HepG2 (cell line): Measurements from ENCODE around the gene RELL2. TPM values are rescaled to one million over a fixed set of nuclear protein-coding genes. Genes with fewer than 3 reads are reported as not detected.

Source experiments
- ELF3 ChIP-seq: IDR thresholded peaks from 2 replicates; pipeline ENCODE4 v1.6.1; 2016; ENCODE audit warnings: missing genetic modification reagents, missing compliant biosample characterization
- ETV5 ChIP-seq: IDR thresholded peaks from 2 replicates; pipeline ENCODE4 v1.6.1; 2018; ENCODE audit warnings: missing biosample characterization, missing genetic modification reagents, inconsistent platforms, borderline replicate concordance
- GLI4 ChIP-seq: sonication (generic); formaldehyde crosslinking; IDR thresholded peaks from 2 replicates; pipeline ENCODE4 v1.5.1; 2020; ENCODE audit warnings: missing genetic modification reagents, mild to moderate bottlenecking, moderate library complexity, borderline replicate concordance
- KMT2B ChIP-seq: IDR thresholded peaks from 2 replicates; pipeline ENCODE4 v1.6.1; 2016; ENCODE audit warnings: missing genetic modification reagents, missing compliant biosample characterization
- PRMT3 ChIP-seq: sonication (generic); formaldehyde crosslinking; IDR thresholded peaks from 2 replicates; pipeline ENCODE4 v1.8.1; 2022; ENCODE audit warnings: low read depth, mild to moderate bottlenecking, moderate library complexity, missing genetic modification reagents, borderline replicate concordance
- SALL1 ChIP-seq: sonication (generic); formaldehyde crosslinking; IDR thresholded peaks from 2 replicates; pipeline ENCODE4 v1.8.0; 2022; ENCODE audit warnings: mild to moderate bottlenecking, missing genetic modification reagents
- SAP130 ChIP-seq: IDR thresholded peaks from 2 replicates; pipeline ENCODE4 v1.6.1; 2016; ENCODE audit warnings: low read depth
- ZNF101 ChIP-seq: sonication (generic); formaldehyde crosslinking; IDR thresholded peaks from 2 replicates; pipeline ENCODE4 v1.4.0; 2020; ENCODE audit warnings: mild to moderate bottlenecking, low read depth, missing genetic modification reagents, borderline replicate concordance
- polyA plus RNA-seq, 8 experiments: library from polyadenylated mRNA; depleted of rRNA in 3 of 8; stranded (reverse) in 7 of 8; unstranded in 1 of 8; fragments of >200 nt; fragmentation: Illumina TruSeq in 4 of 8; extraction: Trizol in 4 of 8; gene quantifications; 2 replicates each; pipeline versions ENCODE4 v1.2.1 to v1.2.3, GENCODE V29; 2011 to 2016; ENCODE audit warnings: low read depth in 4 of 8, missing spikeins in 1 of 8, mixed read lengths in 1 of 8; ENCODE audit not compliant: insufficient read depth in 1 of 8
- total RNA-seq, 5 experiments: library from RNA; depleted of rRNA; stranded (reverse); fragments of >200 nt; fragmentation: Illumina TruSeq; extraction: Trizol; gene quantifications; 2 replicates each; pipeline ENCODE4 v1.2.3, GENCODE V29; 2016; ENCODE audit warnings: low read depth in 1 of 5
- TF ChIP-seq, protein P1 (sequence below): sonication (generic); formaldehyde crosslinking; IDR thresholded peaks from 2 replicates; pipeline ENCODE4 v1.5.1; 2020; ENCODE audit warnings: mild to moderate bottlenecking, missing genetic modification reagents, borderline replicate concordance
- TF ChIP-seq, protein P2 (sequence below): sonication (generic); formaldehyde crosslinking; IDR thresholded peaks from 2 replicates; pipeline ENCODE4 v1.8.0; 2022; ENCODE audit warnings: mild to moderate bottlenecking, missing genetic modification reagents, moderate library complexity
- TF ChIP-seq, protein P3 (sequence below): sonication (generic); formaldehyde crosslinking; IDR thresholded peaks from 2 replicates; pipeline ENCODE4 v1.5.0; 2020; ENCODE audit warnings: mild to moderate bottlenecking, missing genetic modification reagents, borderline replicate concordance
- TF ChIP-seq, protein P4 (sequence below): sonication (generic); formaldehyde crosslinking; IDR thresholded peaks from 2 replicates; pipeline ENCODE4 v1.4.0; 2020; ENCODE audit warnings: missing genetic modification reagents, borderline replicate concordance

Gene RELL2
- total and polyA plus RNA-seq, 2 of the 13 experiments (the other 11 are each of a cell fraction or from before 2014, with no cell fraction given), result 6.4 to 8.3 TPM

DNA sequence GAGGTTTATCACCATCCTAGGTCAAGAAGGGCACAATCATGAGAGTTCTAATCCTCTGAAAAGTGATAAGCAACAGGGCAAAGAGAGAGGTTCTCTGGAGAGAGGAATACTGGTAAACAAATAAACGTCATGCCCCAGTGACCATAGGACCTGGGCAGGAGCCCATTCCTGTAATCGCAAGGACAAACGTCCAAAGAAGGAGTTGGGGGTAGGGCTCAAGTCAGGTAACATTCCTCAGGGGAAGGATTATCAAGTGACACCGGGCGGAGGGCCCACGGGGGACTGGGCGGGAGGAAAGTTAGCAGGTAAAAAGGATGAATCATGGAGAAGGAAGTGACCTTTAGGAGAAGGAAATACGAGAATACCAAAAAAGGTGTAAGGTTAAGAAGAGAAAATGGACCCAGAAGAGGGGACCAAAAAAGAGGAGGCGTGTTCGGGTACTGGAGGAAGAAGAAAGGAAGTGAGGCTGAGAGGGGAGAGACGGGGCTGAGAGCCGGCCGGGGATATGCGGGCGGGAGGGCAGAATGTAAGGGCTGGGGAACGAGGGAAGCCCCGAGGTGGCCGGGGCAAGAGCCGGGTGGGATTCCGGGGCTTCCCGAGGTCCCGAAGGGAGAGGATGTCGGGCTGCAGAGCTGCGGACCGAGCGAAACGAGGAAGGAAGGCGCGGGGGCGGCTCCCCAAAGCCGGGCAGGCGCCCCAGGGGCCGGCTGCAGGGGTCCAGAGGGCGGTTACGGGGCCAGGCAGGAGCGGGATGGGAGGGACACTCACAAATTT, 18.6 kb upstream of the RELL2 start (continued):
- TF ChIP-seq, protein P1, sequence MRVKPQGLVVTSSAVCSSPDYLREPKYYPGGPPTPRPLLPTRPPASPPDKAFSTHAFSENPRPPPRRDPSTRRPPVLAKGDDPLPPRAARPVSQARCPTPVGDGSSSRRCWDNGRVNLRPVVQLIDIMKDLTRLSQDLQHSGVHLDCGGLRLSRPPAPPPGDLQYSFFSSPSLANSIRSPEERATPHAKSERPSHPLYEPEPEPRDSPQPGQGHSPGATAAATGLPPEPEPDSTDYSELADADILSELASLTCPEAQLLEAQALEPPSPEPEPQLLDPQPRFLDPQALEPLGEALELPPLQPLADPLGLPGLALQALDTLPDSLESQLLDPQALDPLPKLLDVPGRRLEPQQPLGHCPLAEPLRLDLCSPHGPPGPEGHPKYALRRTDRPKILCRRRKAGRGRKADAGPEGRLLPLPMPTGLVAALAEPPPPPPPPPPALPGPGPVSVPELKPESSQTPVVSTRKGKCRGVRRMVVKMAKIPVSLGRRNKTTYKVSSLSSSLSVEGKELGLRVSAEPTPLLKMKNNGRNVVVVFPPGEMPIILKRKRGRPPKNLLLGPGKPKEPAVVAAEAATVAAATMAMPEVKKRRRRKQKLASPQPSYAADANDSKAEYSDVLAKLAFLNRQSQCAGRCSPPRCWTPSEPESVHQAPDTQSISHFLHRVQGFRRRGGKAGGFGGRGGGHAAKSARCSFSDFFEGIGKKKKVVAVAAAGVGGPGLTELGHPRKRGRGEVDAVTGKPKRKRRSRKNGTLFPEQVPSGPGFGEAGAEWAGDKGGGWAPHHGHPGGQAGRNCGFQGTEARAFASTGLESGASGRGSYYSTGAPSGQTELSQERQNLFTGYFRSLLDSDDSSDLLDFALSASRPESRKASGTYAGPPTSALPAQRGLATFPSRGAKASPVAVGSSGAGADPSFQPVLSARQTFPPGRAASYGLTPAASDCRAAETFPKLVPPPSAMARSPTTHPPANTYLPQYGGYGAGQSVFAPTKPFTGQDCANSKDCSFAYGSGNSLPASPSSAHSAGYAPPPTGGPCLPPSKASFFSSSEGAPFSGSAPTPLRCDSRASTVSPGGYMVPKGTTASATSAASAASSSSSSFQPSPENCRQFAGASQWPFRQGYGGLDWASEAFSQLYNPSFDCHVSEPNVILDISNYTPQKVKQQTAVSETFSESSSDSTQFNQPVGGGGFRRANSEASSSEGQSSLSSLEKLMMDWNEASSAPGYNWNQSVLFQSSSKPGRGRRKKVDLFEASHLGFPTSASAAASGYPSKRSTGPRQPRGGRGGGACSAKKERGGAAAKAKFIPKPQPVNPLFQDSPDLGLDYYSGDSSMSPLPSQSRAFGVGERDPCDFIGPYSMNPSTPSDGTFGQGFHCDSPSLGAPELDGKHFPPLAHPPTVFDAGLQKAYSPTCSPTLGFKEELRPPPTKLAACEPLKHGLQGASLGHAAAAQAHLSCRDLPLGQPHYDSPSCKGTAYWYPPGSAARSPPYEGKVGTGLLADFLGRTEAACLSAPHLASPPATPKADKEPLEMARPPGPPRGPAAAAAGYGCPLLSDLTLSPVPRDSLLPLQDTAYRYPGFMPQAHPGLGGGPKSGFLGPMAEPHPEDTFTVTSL (CRISPR knock-in tag), result peak; percentile 62; the same call in 1 of the 2 replicates
- TF ChIP-seq, protein P2, sequence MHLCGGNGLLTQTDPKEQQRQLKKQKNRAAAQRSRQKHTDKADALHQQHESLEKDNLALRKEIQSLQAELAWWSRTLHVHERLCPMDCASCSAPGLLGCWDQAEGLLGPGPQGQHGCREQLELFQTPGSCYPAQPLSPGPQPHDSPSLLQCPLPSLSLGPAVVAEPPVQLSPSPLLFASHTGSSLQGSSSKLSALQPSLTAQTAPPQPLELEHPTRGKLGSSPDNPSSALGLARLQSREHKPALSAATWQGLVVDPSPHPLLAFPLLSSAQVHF (CRISPR knock-in tag), result peak; percentile 31; the same call in 1 of the 2 replicates
- TF ChIP-seq KMT2B, result 0 out of 2 replicates have a peak, but pooled peaks have one; percentile 51
- peak; percentile 30; the same call in 1 of the 2 replicates for TF ChIP-seq ETV5
- no peak for TF ChIP-seq ELF3
- no peak for TF ChIP-seq GLI4 (CRISPR knock-in tag)
- TF ChIP-seq, protein P3, sequence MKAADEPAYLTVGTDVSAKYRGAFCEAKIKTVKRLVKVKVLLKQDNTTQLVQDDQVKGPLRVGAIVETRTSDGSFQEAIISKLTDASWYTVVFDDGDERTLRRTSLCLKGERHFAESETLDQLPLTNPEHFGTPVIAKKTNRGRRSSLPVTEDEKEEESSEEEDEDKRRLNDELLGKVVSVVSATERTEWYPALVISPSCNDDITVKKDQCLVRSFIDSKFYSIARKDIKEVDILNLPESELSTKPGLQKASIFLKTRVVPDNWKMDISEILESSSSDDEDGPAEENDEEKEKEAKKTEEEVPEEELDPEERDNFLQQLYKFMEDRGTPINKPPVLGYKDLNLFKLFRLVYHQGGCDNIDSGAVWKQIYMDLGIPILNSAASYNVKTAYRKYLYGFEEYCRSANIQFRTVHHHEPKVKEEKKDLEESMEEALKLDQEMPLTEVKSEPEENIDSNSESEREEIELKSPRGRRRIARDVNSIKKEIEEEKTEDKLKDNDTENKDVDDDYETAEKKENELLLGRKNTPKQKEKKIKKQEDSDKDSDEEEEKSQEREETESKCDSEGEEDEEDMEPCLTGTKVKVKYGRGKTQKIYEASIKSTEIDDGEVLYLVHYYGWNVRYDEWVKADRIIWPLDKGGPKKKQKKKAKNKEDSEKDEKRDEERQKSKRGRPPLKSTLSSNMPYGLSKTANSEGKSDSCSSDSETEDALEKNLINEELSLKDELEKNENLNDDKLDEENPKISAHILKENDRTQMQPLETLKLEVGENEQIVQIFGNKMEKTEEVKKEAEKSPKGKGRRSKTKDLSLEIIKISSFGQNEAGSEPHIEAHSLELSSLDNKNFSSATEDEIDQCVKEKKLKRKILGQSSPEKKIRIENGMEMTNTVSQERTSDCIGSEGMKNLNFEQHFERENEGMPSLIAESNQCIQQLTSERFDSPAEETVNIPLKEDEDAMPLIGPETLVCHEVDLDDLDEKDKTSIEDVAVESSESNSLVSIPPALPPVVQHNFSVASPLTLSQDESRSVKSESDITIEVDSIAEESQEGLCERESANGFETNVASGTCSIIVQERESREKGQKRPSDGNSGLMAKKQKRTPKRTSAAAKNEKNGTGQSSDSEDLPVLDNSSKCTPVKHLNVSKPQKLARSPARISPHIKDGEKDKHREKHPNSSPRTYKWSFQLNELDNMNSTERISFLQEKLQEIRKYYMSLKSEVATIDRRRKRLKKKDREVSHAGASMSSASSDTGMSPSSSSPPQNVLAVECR, result peak; percentile 1; the same call in 1 of the 2 replicates
- TF ChIP-seq ZNF101, result no peak
- peak; percentile 65; the same call in 1 of the 2 replicates for TF ChIP-seq SAP130 (CRISPR knock-in tag)
- TF ChIP-seq, protein P4, sequence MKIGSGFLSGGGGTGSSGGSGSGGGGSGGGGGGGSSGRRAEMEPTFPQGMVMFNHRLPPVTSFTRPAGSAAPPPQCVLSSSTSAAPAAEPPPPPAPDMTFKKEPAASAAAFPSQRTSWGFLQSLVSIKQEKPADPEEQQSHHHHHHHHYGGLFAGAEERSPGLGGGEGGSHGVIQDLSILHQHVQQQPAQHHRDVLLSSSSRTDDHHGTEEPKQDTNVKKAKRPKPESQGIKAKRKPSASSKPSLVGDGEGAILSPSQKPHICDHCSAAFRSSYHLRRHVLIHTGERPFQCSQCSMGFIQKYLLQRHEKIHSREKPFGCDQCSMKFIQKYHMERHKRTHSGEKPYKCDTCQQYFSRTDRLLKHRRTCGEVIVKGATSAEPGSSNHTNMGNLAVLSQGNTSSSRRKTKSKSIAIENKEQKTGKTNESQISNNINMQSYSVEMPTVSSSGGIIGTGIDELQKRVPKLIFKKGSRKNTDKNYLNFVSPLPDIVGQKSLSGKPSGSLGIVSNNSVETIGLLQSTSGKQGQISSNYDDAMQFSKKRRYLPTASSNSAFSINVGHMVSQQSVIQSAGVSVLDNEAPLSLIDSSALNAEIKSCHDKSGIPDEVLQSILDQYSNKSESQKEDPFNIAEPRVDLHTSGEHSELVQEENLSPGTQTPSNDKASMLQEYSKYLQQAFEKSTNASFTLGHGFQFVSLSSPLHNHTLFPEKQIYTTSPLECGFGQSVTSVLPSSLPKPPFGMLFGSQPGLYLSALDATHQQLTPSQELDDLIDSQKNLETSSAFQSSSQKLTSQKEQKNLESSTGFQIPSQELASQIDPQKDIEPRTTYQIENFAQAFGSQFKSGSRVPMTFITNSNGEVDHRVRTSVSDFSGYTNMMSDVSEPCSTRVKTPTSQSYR, result peak; percentile 88; the same call in 1 of the 2 replicates
- 0 out of 2 replicates have a peak, but pooled peaks have one; percentile 13 for TF ChIP-seq PRMT3 (CRISPR knock-in tag)
- TF ChIP-seq SALL1, result peak; percentile 14; the same call in 1 of the 2 replicates
